Esophagus (tissue), 2 donors: Measurements from ENCODE around the gene KRTAP10-4. TPM values are rescaled to one million over a fixed set of nuclear protein-coding genes. Genes with fewer than 3 reads are reported as not detected.

Experiments used
- H3K27ac ChIP-seq, 2 donors: one replicate each; pipeline ENCODE4 v1.5.1; 2013; ENCODE audit warnings: low read depth in 2 of 2, mild to moderate bottlenecking in 2 of 2, inconsistent platforms in 1 of 2, low read length in 1 of 2, moderate library complexity in 1 of 2
- H3K27me3 ChIP-seq, 2 donors: one replicate each; pipeline ENCODE4 v1.6.1; 2013; ENCODE audit warnings: low read length in 2 of 2, control low read depth in 1 of 2, mild to moderate bottlenecking in 1 of 2; ENCODE audit not compliant: insufficient read depth in 2 of 2, control insufficient read depth in 1 of 2
- H3K36me3 ChIP-seq, 2 donors: one replicate each; pipeline ENCODE4 v1.6.1; 2013; ENCODE audit warnings: low read length in 1 of 2; ENCODE audit not compliant: control insufficient read depth in 2 of 2, insufficient read depth in 2 of 2
- H3K4me1 ChIP-seq, 2 donors: one replicate each; pipeline ENCODE4 v1.6.1; 2013; ENCODE audit warnings: low read length in 1 of 2; ENCODE audit not compliant: control insufficient read depth in 2 of 2, insufficient read depth in 2 of 2
- H3K4me3 ChIP-seq, 2 donors: one replicate each; pipeline ENCODE4 v1.5.1; 2013; ENCODE audit warnings: low read length in 2 of 2, mild to moderate bottlenecking in 2 of 2, low read depth in 1 of 2, moderate library complexity in 1 of 2
- H3K9me3 ChIP-seq, 2 donors: one replicate each; pipeline ENCODE4 v1.6.1; 2013; ENCODE audit warnings: mild to moderate bottlenecking in 2 of 2, low read depth in 1 of 2, low read length in 1 of 2, moderate library complexity in 1 of 2; ENCODE audit not compliant: control insufficient read depth in 2 of 2, insufficient read depth in 1 of 2
- WGBS, 2 donors: extraction: QIAGEN DNeasy Blood & Tissue Kit; methylation state at CpG; one replicate each; pipeline ENCODE4 v1.1.7; 2013; 5-methylcytosine and 5-hydroxymethylcytosine counted together
- polyA plus RNA-seq, 2 donors: library from polyadenylated mRNA; stranded (reverse); fragments of 200-250 nt; gene quantifications; one replicate each; pipeline ENCODE4 v1.2.3, GENCODE V29; 2013
- donor health status: healthy with polysubstance abuse.
- donor health status: Bipolar disorder and iron deficiency.

The KRTAP10-4 gene
- polyA plus RNA-seq, 2 donors, result not detected

DNA sequence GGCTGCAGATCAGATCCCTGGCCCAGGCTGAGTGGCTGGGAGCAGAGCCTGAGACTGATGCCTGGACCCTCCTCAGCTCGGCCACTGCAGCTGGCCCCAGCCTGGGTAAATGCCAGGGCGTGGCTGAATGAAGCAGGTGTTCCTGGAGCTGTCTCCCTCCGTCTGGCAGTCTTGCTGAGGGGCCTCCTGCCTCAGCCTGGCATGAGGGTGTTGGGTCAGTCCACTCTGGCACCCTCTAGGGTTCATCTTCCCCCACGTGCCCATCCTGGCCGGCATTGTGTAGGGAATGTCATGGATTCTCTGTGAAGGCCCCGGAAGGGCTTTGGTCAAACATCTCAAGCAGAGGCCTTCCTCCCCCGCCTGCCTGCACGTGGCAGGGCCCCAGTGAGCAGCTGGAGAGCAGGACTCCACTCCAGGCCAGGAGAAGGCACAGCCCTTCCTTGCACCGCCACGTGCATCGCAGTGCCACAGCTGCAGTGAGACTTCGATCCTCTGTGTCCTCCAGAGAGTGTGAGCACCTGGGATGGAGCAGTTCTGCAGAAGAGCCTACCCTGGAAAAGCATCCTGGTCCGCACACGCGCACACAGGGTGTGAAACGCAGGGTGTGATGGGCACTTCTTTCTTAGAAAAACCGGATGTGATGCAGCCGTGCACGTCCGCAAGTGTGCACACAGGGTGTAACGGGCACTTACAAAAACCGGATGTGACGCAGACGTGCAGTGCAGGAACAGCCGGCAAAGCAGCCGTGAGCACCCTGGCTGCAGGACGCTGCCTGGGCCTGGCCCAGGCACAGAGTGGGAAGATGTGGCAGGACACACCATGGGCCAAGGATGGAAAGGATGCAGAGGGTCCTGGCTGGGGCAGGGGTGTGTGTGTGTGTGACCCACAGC is 4.6 kb upstream of the KRTAP10-4 start:
- Histone ChIP-seq H3K27ac (no peak overlapping the region), H3K9me3 (peaks cover 7 to 10% of the 10 kb centered on the region in 2 donors), H3K27me3 (no peaks in the 10 kb centered on the region), H3K36me3 (no peaks in the 10 kb centered on the region), H3K4me3 (no peak overlapping the region), H3K4me1 (no peaks in the 10 kb centered on the region)
- WGBS, 2 donors, result 76 to 77% methylated on average over 27 of the region's 27 CpGs

GRCh38 chr21:44569861-44570517 is 3.5 kb upstream of the KRTAP10-4 start:
- no peak overlapping the region for H3K4me3 ChIP-seq
- H3K36me3 ChIP-seq, result no peaks in the 10 kb centered on the region
- 75 to 83% methylated on average over 12 of the region's 12 CpGs for WGBS, 2 donors
- H3K9me3 ChIP-seq, result peaks cover 7 to 10% of the 10 kb centered on the region in 2 donors
- H3K4me1 ChIP-seq, result no peaks in the 10 kb centered on the region
- no peaks in the 10 kb centered on the region for H3K27me3 ChIP-seq
- no peak overlapping the region for H3K27ac ChIP-seq

GRCh38 chr21:44571296-44571695 is 2.2 kb upstream of the KRTAP10-4 start:
- WGBS, 2 donors, result 70 to 82% methylated on average over 4 of the region's 4 CpGs
- H3K4me1 ChIP-seq, result no peaks in the 10 kb centered on the region
- H3K27me3 ChIP-seq, result no peaks in the 10 kb centered on the region
- no peak overlapping the region for H3K27ac ChIP-seq
- H3K36me3 ChIP-seq, result no peaks in the 10 kb centered on the region
- H3K9me3 ChIP-seq, result peaks cover 10 to 13% of the 10 kb centered on the region in 2 donors
- no peak overlapping the region for H3K4me3 ChIP-seq

GRCh38 chr21:44571844-44572782 is 1.4 kb upstream of the KRTAP10-4 start:
- H3K9me3 ChIP-seq, result peaks cover 10 to 13% of the 10 kb centered on the region in 2 donors
- H3K4me1 ChIP-seq, result no peaks in the 10 kb centered on the region
- WGBS, 2 donors, result 93 to 94% methylated on average over 40 of the region's 40 CpGs
- H3K27me3 ChIP-seq, result no peaks in the 10 kb centered on the region
- no peak overlapping the region for H3K4me3 ChIP-seq
- H3K36me3 ChIP-seq, result no peaks in the 10 kb centered on the region
- no peak overlapping the region for H3K27ac ChIP-seq

DNA sequence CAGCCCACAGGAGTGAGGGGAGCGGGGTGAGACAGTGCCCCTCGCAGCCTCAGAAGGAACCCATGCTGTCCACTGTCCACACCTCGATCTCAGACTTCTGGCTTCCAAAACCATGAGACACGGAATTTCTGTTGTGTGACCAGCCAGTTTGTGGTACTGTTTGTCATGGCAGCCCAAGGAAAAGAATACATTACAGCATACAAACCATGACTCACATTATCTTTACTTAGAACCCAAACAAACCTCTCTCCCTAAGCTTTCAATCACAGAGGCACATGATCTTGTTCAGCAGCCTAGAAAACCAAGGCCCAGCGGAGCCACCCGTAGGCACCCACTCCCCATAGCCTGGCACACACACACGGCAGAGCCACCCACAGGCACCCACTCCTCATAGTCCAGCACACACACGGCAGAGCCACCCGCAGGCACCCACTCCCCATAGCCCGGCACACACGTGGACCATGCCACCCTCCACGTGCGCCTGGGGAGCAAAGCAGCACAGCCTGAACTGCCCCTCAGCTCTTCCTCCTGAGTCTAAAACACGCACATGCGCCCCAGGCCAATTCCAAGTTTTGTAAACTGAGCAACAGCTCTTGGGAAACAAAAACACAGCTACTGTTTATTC is 458 bp upstream of the KRTAP10-4 start:
- no peaks in the 10 kb centered on the region for H3K27me3 ChIP-seq

GRCh38 chr21:44574457-44575306 is 1.2 kb downstream of the KRTAP10-4 start:
- Histone ChIP-seq H3K4me3 (no peak overlapping the region), H3K9me3 (peaks cover 12 to 17% of the 10 kb centered on the region in 2 donors)
- WGBS, 2 donors, result 33 to 37% methylated on average over 21 of the region's 21 CpGs

More for the DNA sequence above, 458 bp upstream of the KRTAP10-4 start:
- 75 to 77% methylated on average over 15 of the region's 15 CpGs for WGBS, 2 donors
- Histone ChIP-seq H3K27ac (no peak overlapping the region), H3K36me3 (no peaks in the 10 kb centered on the region), H3K4me1 (no peaks in the 10 kb centered on the region), H3K4me3 (no peak overlapping the region), H3K9me3 (peaks cover 13 to 17% of the 10 kb centered on the region in 2 donors)

GRCh38 chr21:44575307-44576024 is 1.9 kb downstream of the KRTAP10-4 start:
- H3K9me3 ChIP-seq, result peaks cover 14 to 23% of the 10 kb centered on the region in 2 donors
- no peaks in the 10 kb centered on the region for H3K27me3 ChIP-seq
- no peak overlapping the region for H3K4me3 ChIP-seq
- 87 to 88% methylated on average over 20 of the region's 20 CpGs for WGBS, 2 donors
- no peak overlapping the region for H3K27ac ChIP-seq
- no peaks in the 10 kb centered on the region for H3K4me1 ChIP-seq
- H3K36me3 ChIP-seq, result no peaks in the 10 kb centered on the region

More at GRCh38 chr21:44574457-44575306, 1.2 kb downstream of the KRTAP10-4 start:
- H3K27ac ChIP-seq, result no peak overlapping the region
- no peaks in the 10 kb centered on the region for H3K36me3 ChIP-seq
- no peaks in the 10 kb centered on the region for H3K27me3 ChIP-seq
- H3K4me1 ChIP-seq, result no peaks in the 10 kb centered on the region

GRCh38 chr21:44576025-44576420 is 2.5 kb downstream of the KRTAP10-4 start:
- Histone ChIP-seq H3K9me3 (peaks cover 15 to 25% of the 10 kb centered on the region in 2 donors), H3K27me3 (no peaks in the 10 kb centered on the region), H3K4me3 (no peak overlapping the region), H3K36me3 (no peaks in the 10 kb centered on the region), H3K27ac (no peak overlapping the region), H3K4me1 (no peaks in the 10 kb centered on the region)
- WGBS, 2 donors, result 80 to 84% methylated on average over 10 of the region's 10 CpGs
